ENCODE data around the gene TMC4. TPM values are rescaled to one million over a fixed set of nuclear protein-coding genes. Genes with fewer than 3 reads are reported as not detected.
"Not testable (repeated sequence)": the region's sequence is repeated elsewhere in the genome, so short reads cannot be mapped to it uniquely, and the experiment has no call there.

The TMC4 gene
- total RNA-seq, 1 donor from 2014 or later = not detected

- Mint-ChIP-seq H3K4me1 (ENCODE audit: low read depth, unreplicated experiment) (peaks cover 10% of the 10 kb centered on the region), H3K4me3 (ENCODE audit: unreplicated experiment) (peak overlapping the region; percentile 98), H3K27ac (ENCODE audit: unreplicated experiment) (peak overlapping the region; percentile 97), H3K36me3 (ENCODE audit: unreplicated experiment) (no peaks in the 10 kb centered on the region), H3K9me3 (ENCODE audit: unreplicated experiment) (peaks cover 6% of the 10 kb centered on the region), H3K27me3 (ENCODE audit: unreplicated experiment) (peaks cover 8% of the 10 kb centered on the region)
- DNase-seq = no peak
- no peak for TF ChIP-seq CTCF (IDR thresholded peaks at IDR 0.05; ENCODE audit: partially characterized antibody, unreplicated experiment)
Observed at GRCh38 chr19:54201172-54201701, 28.3 kb upstream of the TMC4 start.

GRCh38 chr19:54199401-54199800, 26.4 kb upstream of the TMC4 start:
- TF ChIP-seq CTCF (IDR thresholded peaks at IDR 0.05; ENCODE audit: partially characterized antibody, unreplicated experiment) = no peak
- H3K4me3 Mint-ChIP-seq (ENCODE audit: unreplicated experiment) = peak overlapping the region; percentile 74
- H3K4me1 Mint-ChIP-seq (ENCODE audit: low read depth, unreplicated experiment) = peaks cover 10% of the 10 kb centered on the region
- peaks cover 6% of the 10 kb centered on the region for H3K9me3 Mint-ChIP-seq (ENCODE audit: unreplicated experiment)
- peaks cover 5% of the 10 kb centered on the region for H3K27me3 Mint-ChIP-seq (ENCODE audit: unreplicated experiment)
- H3K36me3 Mint-ChIP-seq (ENCODE audit: unreplicated experiment) = no peaks in the 10 kb centered on the region
- peak overlapping the region; percentile 72 for H3K27ac Mint-ChIP-seq (ENCODE audit: unreplicated experiment)
- DNase-seq = no peak

GRCh38 chr19:54197121-54197520, 24.2 kb upstream of the TMC4 start:
- peak overlapping the region; percentile 22 for H3K27ac Mint-ChIP-seq (ENCODE audit: unreplicated experiment)
- peaks cover 13% of the 10 kb centered on the region for H3K9me3 Mint-ChIP-seq (ENCODE audit: unreplicated experiment)
- H3K4me3 Mint-ChIP-seq (ENCODE audit: unreplicated experiment) = no peak overlapping the region
- no peaks in the 10 kb centered on the region for H3K36me3 Mint-ChIP-seq (ENCODE audit: unreplicated experiment)
- no peak for TF ChIP-seq CTCF (IDR thresholded peaks at IDR 0.05; ENCODE audit: partially characterized antibody, unreplicated experiment)
- no peak for DNase-seq
- peaks cover 5% of the 10 kb centered on the region for H3K27me3 Mint-ChIP-seq (ENCODE audit: unreplicated experiment)
- H3K4me1 Mint-ChIP-seq (ENCODE audit: low read depth, unreplicated experiment) = peaks cover 4% of the 10 kb centered on the region

- H3K4me3 Mint-ChIP-seq (ENCODE audit: unreplicated experiment) = no peak overlapping the region
Observed at GRCh38 chr19:54196536-54196935, 23.6 kb upstream of the TMC4 start.

GRCh38 chr19:54194463-54194862, 21.5 kb upstream of the TMC4 start:
- not testable (repeated sequence) for H3K4me3 Mint-ChIP-seq (ENCODE audit: unreplicated experiment)

More at GRCh38 chr19:54196536-54196935, 23.6 kb upstream of the TMC4 start:
- Mint-ChIP-seq H3K27me3 (ENCODE audit: unreplicated experiment) (peaks cover 7% of the 10 kb centered on the region), H3K4me1 (ENCODE audit: low read depth, unreplicated experiment) (peaks cover 4% of the 10 kb centered on the region), H3K27ac (ENCODE audit: unreplicated experiment) (no peak overlapping the region), H3K36me3 (ENCODE audit: unreplicated experiment) (no peaks in the 10 kb centered on the region), H3K9me3 (ENCODE audit: unreplicated experiment) (peaks cover 13% of the 10 kb centered on the region)
- no peak for TF ChIP-seq CTCF (IDR thresholded peaks at IDR 0.05; ENCODE audit: partially characterized antibody, unreplicated experiment)
- DNase-seq = no peak

More at GRCh38 chr19:54194463-54194862, 21.5 kb upstream of the TMC4 start:
- not testable (repeated sequence) for H3K27ac Mint-ChIP-seq (ENCODE audit: unreplicated experiment); H3K4me1 Mint-ChIP-seq (ENCODE audit: low read depth, unreplicated experiment); H3K27me3 Mint-ChIP-seq (ENCODE audit: unreplicated experiment); DNase-seq; H3K36me3 Mint-ChIP-seq (ENCODE audit: unreplicated experiment)
- H3K9me3 Mint-ChIP-seq (ENCODE audit: unreplicated experiment) = peaks cover 11% of the 10 kb centered on the region

Data from glutamatergic neuron (in vitro differentiated cells).